Sigmoid colon (tissue), 7 donors: ENCODE results near the gene ZFYVE26. TPM values are rescaled to one million over a fixed set of nuclear protein-coding genes. Genes with fewer than 3 reads are reported as not detected.
A peak's percentile ranks its signal among the peaks of the same experiment; 100 is the strongest.
"Not testable (repeated sequence)": the region's sequence is repeated elsewhere in the genome, so short reads cannot be mapped to it uniquely, and the experiment has no call there.

ENCODE experiments used
- DNase-seq: peaks from one replicate; pipeline ENCODE4 v3.0.0-alpha.2; 2019
- H3K27ac ChIP-seq, 4 donors: fragments of 200-600 bp; sonication (generic); one replicate each; pipeline ENCODE4 v1.5.1; 2016 to 2019; ENCODE audit warnings: mild to moderate bottlenecking in 1 of 4
- H3K27me3 ChIP-seq, 3 donors: fragments of 200-600 bp; sonication (generic); one replicate each; pipeline ENCODE4 v1.5.1; 2019; ENCODE audit warnings: mild to moderate bottlenecking in 1 of 3
- H3K36me3 ChIP-seq, 4 donors: fragments of 200-600 bp; sonication (generic); one replicate each; pipeline ENCODE4 v1.5.1; 2016 to 2019
- H3K4me1 ChIP-seq, 4 donors: fragments of 200-600 bp; sonication (generic); one replicate each; pipeline ENCODE4 v1.5.1; 2017 to 2019
- H3K4me3 ChIP-seq, 4 donors: fragments of 200-600 bp; sonication (generic); one replicate each; pipeline ENCODE4 v1.5.1; 2017 to 2019; ENCODE audit warnings: mild to moderate bottlenecking in 2 of 4, moderate library complexity in 1 of 4
- H3K9me3 ChIP-seq, 4 donors: fragments of 200-600 bp in 3 of 4; sonication (generic) in 3 of 4; one replicate each; pipeline versions ENCODE4 v1.5.1 to v1.6.1; 2013 to 2019
- CTCF ChIP-seq, 4 experiments: fragments of 450-650 bp in 3 of 4; fragments of 200-600 bp in 1 of 4; IDR thresholded peaks; one replicate each; pipeline ENCODE4 v1.5.1; 2016 to 2019; ENCODE audit warnings: antibody characterized with exemption in 4 of 4, mild to moderate bottlenecking in 3 of 4, moderate library complexity in 2 of 4
- EP300 ChIP-seq, 4 donors: sonication (generic); formaldehyde crosslinking; IDR thresholded peaks; one replicate each; pipeline ENCODE4 v1.6.1; 2017; ENCODE audit warnings: antibody characterized with exemption in 4 of 4
- POLR2A ChIP-seq, 2 donors: fragments of 450-650 bp; IDR thresholded peaks; one replicate each; pipeline ENCODE4 v1.6.1; 2016; ENCODE audit warnings: antibody characterized with exemption in 2 of 2, mild to moderate bottlenecking in 2 of 2, moderate library complexity in 2 of 2
- POLR2AphosphoS5 ChIP-seq, 4 donors: sonication (generic); formaldehyde crosslinking; IDR thresholded peaks; one replicate each; pipeline ENCODE4 v1.6.1; 2017; ENCODE audit warnings: antibody characterized with exemption in 4 of 4
- WGBS, 2 donors: extraction: QIAGEN DNeasy Blood & Tissue Kit; methylation state at CpG; one replicate each; pipeline ENCODE4 v1.1.7; 2013; 5-methylcytosine and 5-hydroxymethylcytosine counted together
- intact Hi-C: fragments of 100-400 bp; cut with DNase I; formaldehyde crosslinking; loops from one replicate; pipeline ENCODE4 v1.15.1; 2023
- polyA plus RNA-seq, 3 donors: library from polyadenylated mRNA; stranded (reverse); fragments of 200-250 nt; gene quantifications; one replicate each; pipeline ENCODE4 v1.2.3, GENCODE V29; 2013
- total RNA-seq, 4 donors: library from RNA; depleted of rRNA; stranded (reverse); fragments of >200 nt; gene quantifications; one replicate each; pipeline ENCODE4 v1.1.0, GENCODE V29; 2016
- donor health status: healthy with polysubstance abuse.
- donor health status: Bipolar disorder and iron deficiency.
- donor health status: healthy.

ZFYVE26 gene
- total and polyA plus RNA-seq, 7 donors = 1.8 to 48.7 (median 16.6) TPM

GRCh38 chr14:67705211-67705610 is 111.2 kb downstream of the ZFYVE26 start:
- TF ChIP-seq CTCF (IDR thresholded peaks at IDR 0.05) (no peak), EP300 (IDR thresholded peaks at IDR 0.05) (no peak)
- intact Hi-C loops = loop anchor here (10.0 kb wide), 1 partner anchor 190 kb away; no protein-coding TSS in a partner anchor
- Histone ChIP-seq H3K27ac (no peak overlapping the region), H3K4me1 (no peaks in the 10 kb centered on the region), H3K4me3 (no peak overlapping the region), H3K27me3 (no peaks in the 10 kb centered on the region), H3K36me3 (no peaks in the 10 kb centered on the region), H3K9me3 (no peaks in the 10 kb centered on the region)
- DNase-seq = no peak
- WGBS, 2 donors = 60 to 79% methylated on average over 3 of the region's 3 CpGs

GRCh38 chr14:67704484-67705089 is 111.8 kb downstream of the ZFYVE26 start:
- no peak for DNase-seq
- Histone ChIP-seq H3K27me3 (no peaks in the 10 kb centered on the region), H3K9me3 (no peaks in the 10 kb centered on the region), H3K4me3 (no peak overlapping the region), H3K27ac (no peak overlapping the region), H3K4me1 (no peaks in the 10 kb centered on the region), H3K36me3 (no peaks in the 10 kb centered on the region)
- TF ChIP-seq POLR2AphosphoS5 (IDR thresholded peaks at IDR 0.05) = no peak
- TF ChIP-seq EP300 (IDR thresholded peaks at IDR 0.05) = no peak
- TF ChIP-seq POLR2A (IDR thresholded peaks at IDR 0.05) = no peak
- peak; percentile 46 to 71 (median 61) for TF ChIP-seq CTCF (IDR thresholded peaks at IDR 0.05)
- intact Hi-C loops = loop anchor here (1.0 to 10.0 kb wide), 4 partner anchors 37 to 277 kb away; no protein-coding TSS in a partner anchor
- WGBS, 2 donors = 0% methylated on average over 3 of the region's 3 CpGs

- intact Hi-C loops = loop anchor here (1.0 to 10.0 kb wide), 4 partner anchors 37 to 277 kb away; no protein-coding TSS in a partner anchor
- H3K4me3 ChIP-seq = no peak overlapping the region
- TF ChIP-seq POLR2A (IDR thresholded peaks at IDR 0.05) (no peak), EP300 (IDR thresholded peaks at IDR 0.05) (no peak)
- no peaks in the 10 kb centered on the region for H3K27me3 ChIP-seq
- WGBS, 2 donors = 56 to 60% methylated on average over 3 of the region's 3 CpGs
- H3K36me3 ChIP-seq = no peaks in the 10 kb centered on the region
- H3K9me3 ChIP-seq = no peaks in the 10 kb centered on the region
- no peak for DNase-seq
- no peak overlapping the region for H3K27ac ChIP-seq
- H3K4me1 ChIP-seq = no peaks in the 10 kb centered on the region
Observed at GRCh38 chr14:67703997-67704396, 112.4 kb downstream of the ZFYVE26 start.

- intact Hi-C loops = loop anchor here (5.0 to 10.0 kb wide), 3 partner anchors 34 to 274 kb away; no protein-coding TSS in a partner anchor
- not testable (repeated sequence) for H3K27me3 ChIP-seq, H3K4me1 ChIP-seq, H3K27ac ChIP-seq, H3K36me3 ChIP-seq, H3K4me3 ChIP-seq, DNase-seq, H3K9me3 ChIP-seq
- 81 to 91% methylated on average over 8 of the region's 8 CpGs for WGBS, 2 donors
Observed at GRCh38 chr14:67701492-67701891, 114.9 kb downstream of the ZFYVE26 start, which contains the start of gene RDH12. Gene RDH12 (plus strand): TSS chr14:67701886. CDS start chr14:67722643, 20,757 bp downstream.

GRCh38 chr14:67698179-67698578 is 118.2 kb downstream of the ZFYVE26 start:
- peaks cover 4 to 17% (median 12%) of the 10 kb centered on the region in 4 donors for H3K4me1 ChIP-seq
- intact Hi-C loops = loop anchor here (5.0 kb wide), 1 partner anchor 96 kb away; the partner anchor contains the start of gene PIGH

More at GRCh38 chr14:67698179-67698578, 118.2 kb downstream of the ZFYVE26 start:
- no peaks in the 10 kb centered on the region for H3K27me3 ChIP-seq
- no peak overlapping the region for H3K27ac ChIP-seq
- H3K4me3 ChIP-seq = no peak overlapping the region
- WGBS, 2 donors = 75 to 78% methylated on average over 1 of the region's 1 CpG
- H3K9me3 ChIP-seq = no peaks in the 10 kb centered on the region
- no peak for DNase-seq
- H3K36me3 ChIP-seq = no peaks in the 10 kb centered on the region
- TF ChIP-seq POLR2A (IDR thresholded peaks at IDR 0.05) = no peak
- no peak for TF ChIP-seq EP300 (IDR thresholded peaks at IDR 0.05)
- no peak for TF ChIP-seq CTCF (IDR thresholded peaks at IDR 0.05)
- no peak for TF ChIP-seq POLR2AphosphoS5 (IDR thresholded peaks at IDR 0.05)
